K562 (cell line): ENCODE results near the gene TNFSF11. TPM values are rescaled to one million over a fixed set of nuclear protein-coding genes. Genes with fewer than 3 reads are reported as not detected.

Experiments
- DEAF1 ChIP-seq: fragments of 450-650 bp; formaldehyde crosslinking; IDR thresholded peaks from 2 replicates; pipeline ENCODE4 v1.4.0; 2020; ENCODE audit warnings: mild to moderate bottlenecking, moderate library complexity
- FOXP1 ChIP-seq: sonication (generic); formaldehyde crosslinking; IDR thresholded peaks from 2 replicates; pipeline ENCODE4 v1.8.0; 2022; ENCODE audit warnings: mild to moderate bottlenecking, missing genetic modification reagents
- GABPA ChIP-seq: fragments of 200-800 bp; sonication (Bioruptor generic); conservative IDR thresholded peaks from 2 replicates; pipeline ENCODE4 v1.6.1; 2016; ENCODE audit warnings: low read depth, missing genetic modification characterization, missing compliant biosample characterization
- KDM5B ChIP-seq: fragments of 200-600 bp; sonication (generic); IDR thresholded peaks from 2 replicates; pipeline ENCODE4 v1.6.1; 2012; ENCODE audit warnings: low read depth, mild to moderate bottlenecking, moderate library complexity, low read length, control low read depth, inconsistent platforms; ENCODE audit not compliant: insufficient replicate concordance
- RFX1 ChIP-seq: fragments of 450-650 bp; IDR thresholded peaks from 2 replicates; pipeline ENCODE4 v1.6.1; 2016; ENCODE audit warnings: mild to moderate bottlenecking, moderate library complexity
- ZNF449 ChIP-seq: fragments of 250-450 bp; sonication (Bioruptor Pico); IDR thresholded peaks from 2 replicates; pipeline ENCODE4 v1.8.0; 2022; ENCODE audit warnings: moderate library complexity, mild to moderate bottlenecking, inconsistent platforms
- ZNF655 ChIP-seq: fragments of 250-450 bp; sonication (Bioruptor Pico); IDR thresholded peaks from 2 replicates; pipeline ENCODE4 v1.5.0; 2021
- polyA plus RNA-seq, 8 experiments: library from polyadenylated mRNA; depleted of rRNA in 4 of 8; stranded (reverse) in 5 of 8; unstranded in 3 of 8; fragments of >200 nt; fragmentation: Nextera tagmentation in 2 of 8; fragmentation: Illumina TruSeq in 1 of 8; extraction: Ambion mirVana in 2 of 8; extraction: Trizol in 1 of 8; gene quantifications; 2 replicates each; pipeline versions ENCODE4 v1.2.1 to v1.2.3, GENCODE V29; 2011 to 2014; ENCODE audit warnings: inconsistent platforms in 1 of 8, missing spikeins in 1 of 8
- total RNA-seq, 7 experiments: library from RNA; depleted of rRNA in 6 of 7; stranded (reverse); fragments of >200 nt in 6 of 7; fragmentation: Illumina TruSeq in 2 of 7; extraction: Trizol in 2 of 7; gene quantifications; 2 replicates each; pipeline versions ENCODE4 v1.2.1 to v1.2.3, GENCODE V29; 2011 to 2021; ENCODE audit warnings: low replicate concordance in 1 of 7

TNFSF11 gene
- total and polyA plus RNA-seq, 9 of the 15 experiments (the other 6 are each of a cell fraction or from before 2014, with no cell fraction given), result not detected

GRCh38 chr13:42623916-42624315, 50.0 kb downstream of the TNFSF11 start (continued):
- TF ChIP-seq ZNF449 (CRISPR knock-in tag) (no peak), GABPA (no peak), RFX1 (no peak), DEAF1 (CRISPR knock-in tag) (no peak), FOXP1 (CRISPR knock-in tag) (no peak), KDM5B (no peak), ZNF655 (no peak)
